Peyer's patch (tissue), 4 donors: ENCODE measurements around the gene OR13C4.

Source experiments
- POLR2A ChIP-seq, 2 donors: fragments of 450-650 bp; IDR thresholded peaks; one replicate each; pipeline ENCODE4 v1.5.1; 2017; ENCODE audit warnings: antibody characterized with exemption in 2 of 2, mild to moderate bottlenecking in 2 of 2, moderate library complexity in 2 of 2
- TF ChIP-seq, protein P1 (sequence below), 6 experiments: fragments of 450-650 bp in 4 of 6; fragments of 200-600 bp in 2 of 6; sonication (generic) in 1 of 6; IDR thresholded peaks; one replicate each; pipeline ENCODE4 v1.5.1; 2017 to 2019; ENCODE audit warnings: antibody characterized with exemption in 6 of 6, mild to moderate bottlenecking in 3 of 6, moderate library complexity in 1 of 6

DNA sequence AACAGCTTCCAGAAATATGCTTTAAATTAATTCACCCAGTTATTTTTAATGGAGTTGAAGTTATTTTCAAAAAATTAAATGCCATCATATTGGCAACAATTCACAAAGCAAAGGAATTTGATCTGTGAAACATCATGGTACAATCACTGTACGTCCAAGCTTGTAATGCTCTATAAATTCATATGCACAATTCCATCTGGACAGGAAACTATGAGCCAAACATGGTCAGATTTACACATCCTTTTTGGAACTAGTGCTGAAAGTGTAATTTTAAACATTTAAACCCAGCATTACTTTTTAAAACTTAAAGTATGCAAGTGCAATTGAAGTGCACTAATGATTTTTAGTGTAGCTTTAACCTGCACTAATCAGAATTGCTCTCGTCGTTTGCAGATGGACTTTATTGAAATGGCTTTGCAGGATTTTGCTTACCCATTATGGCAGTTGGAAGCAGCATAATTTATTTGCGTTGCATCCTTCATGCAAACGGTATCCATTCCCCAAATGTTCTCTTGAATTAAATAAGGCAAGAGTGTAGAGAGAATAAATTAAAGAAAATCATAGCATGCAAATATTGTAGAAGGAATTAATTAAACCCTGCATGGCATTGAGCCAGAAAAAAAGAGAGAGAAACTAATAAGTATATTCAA is 44.0 kb downstream of the OR13C4 start:
- TF ChIP-seq, protein P1, sequence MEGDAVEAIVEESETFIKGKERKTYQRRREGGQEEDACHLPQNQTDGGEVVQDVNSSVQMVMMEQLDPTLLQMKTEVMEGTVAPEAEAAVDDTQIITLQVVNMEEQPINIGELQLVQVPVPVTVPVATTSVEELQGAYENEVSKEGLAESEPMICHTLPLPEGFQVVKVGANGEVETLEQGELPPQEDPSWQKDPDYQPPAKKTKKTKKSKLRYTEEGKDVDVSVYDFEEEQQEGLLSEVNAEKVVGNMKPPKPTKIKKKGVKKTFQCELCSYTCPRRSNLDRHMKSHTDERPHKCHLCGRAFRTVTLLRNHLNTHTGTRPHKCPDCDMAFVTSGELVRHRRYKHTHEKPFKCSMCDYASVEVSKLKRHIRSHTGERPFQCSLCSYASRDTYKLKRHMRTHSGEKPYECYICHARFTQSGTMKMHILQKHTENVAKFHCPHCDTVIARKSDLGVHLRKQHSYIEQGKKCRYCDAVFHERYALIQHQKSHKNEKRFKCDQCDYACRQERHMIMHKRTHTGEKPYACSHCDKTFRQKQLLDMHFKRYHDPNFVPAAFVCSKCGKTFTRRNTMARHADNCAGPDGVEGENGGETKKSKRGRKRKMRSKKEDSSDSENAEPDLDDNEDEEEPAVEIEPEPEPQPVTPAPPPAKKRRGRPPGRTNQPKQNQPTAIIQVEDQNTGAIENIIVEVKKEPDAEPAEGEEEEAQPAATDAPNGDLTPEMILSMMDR (IDR thresholded peaks at IDR 0.05): no peak
- TF ChIP-seq POLR2A (IDR thresholded peaks at IDR 0.05): no peak
